Upper lobe of right lung (tissue), 1 donor: ENCODE measurements around the gene IKZF4. TPM values are rescaled to one million over a fixed set of nuclear protein-coding genes. Genes with fewer than 3 reads are reported as not detected.
"Not testable (repeated sequence)": the region's sequence is repeated elsewhere in the genome, so short reads cannot be mapped to it uniquely, and the experiment has no call there.

Experiments used
- ATAC-seq: fragments of 200-7000 bp; cut with Tn5 transposase; one replicate; pipeline ENCODE4 v1.9.1; 2020; ENCODE audit warnings: mild to moderate bottlenecking, moderate library complexity
- DNase-seq: peaks from one replicate; pipeline ENCODE4 v3.0.0-alpha.2; 2020
- H3K27ac ChIP-seq: fragments of 200-600 bp; one replicate; pipeline ENCODE4 v1.8.0; 2022
- H3K27me3 ChIP-seq: fragments of 200-600 bp; one replicate; pipeline ENCODE4 v1.8.0; 2022; ENCODE audit warnings: mild to moderate bottlenecking
- H3K36me3 ChIP-seq: fragments of 200-600 bp; one replicate; pipeline ENCODE4 v1.8.0; 2022
- H3K4me1 ChIP-seq: fragments of 200-600 bp; one replicate; pipeline ENCODE4 v1.8.0; 2022
- H3K4me3 ChIP-seq: fragments of 200-600 bp; one replicate; pipeline ENCODE4 v1.8.0; 2022; ENCODE audit warnings: mild to moderate bottlenecking
- H3K9me3 ChIP-seq: fragments of 200-600 bp; one replicate; pipeline ENCODE4 v1.8.0; 2022
- intact Hi-C: fragments of 100-400 bp; cut with DNase I; formaldehyde crosslinking; loops from one replicate; pipeline ENCODE4 v1.11.0; 2022
- total RNA-seq: library from RNA; stranded (reverse); fragmentation: NEBNext Ultra II Directional; extraction: Animal tissue kit (Norgen Biotek cat#: 25700); gene quantifications from one replicate; pipeline ENCODE4 v1.2.1, GENCODE V29; 2021
- TF ChIP-seq, protein P1 (sequence below): fragments of 200-600 bp; IDR thresholded peaks from one replicate; pipeline ENCODE4 v1.8.0; 2022; ENCODE audit warnings: antibody characterized with exemption
- donor health status: DM: no; HTN: yes; CAD: no; lungs with severe emphysema.

Gene IKZF4
- total RNA-seq, 1 donor from 2014 or later = 10.5 TPM

DNA sequence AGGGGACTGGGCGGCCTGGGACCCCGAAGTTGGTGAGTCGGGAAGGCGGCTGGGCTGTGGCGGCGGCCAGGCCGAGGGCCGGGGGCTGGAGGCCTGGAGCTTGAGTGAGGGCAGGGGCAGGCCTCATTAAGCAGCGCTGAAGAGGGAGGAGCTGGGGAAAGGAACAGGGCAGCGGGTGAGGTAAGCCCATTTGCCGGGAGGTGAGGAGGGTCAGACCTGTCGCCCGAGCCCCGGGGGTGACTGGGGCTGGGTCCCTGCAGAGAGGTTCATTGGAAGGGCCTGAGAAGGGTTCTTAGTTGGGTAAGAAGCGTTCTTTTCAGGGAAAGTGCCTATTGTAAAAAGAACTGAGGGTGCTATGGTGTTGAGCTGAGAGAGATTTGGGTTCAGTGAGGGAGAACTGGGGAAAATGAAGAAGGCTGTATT lies 46.5 kb upstream of the IKZF4 start:
- Histone ChIP-seq H3K27ac (peak overlapping the region; percentile 96), H3K36me3 (peaks cover 6% of the 10 kb centered on the region), H3K4me3 (peak overlapping the region; percentile 93), H3K9me3 (no peaks in the 10 kb centered on the region), H3K4me1 (peaks cover 33% of the 10 kb centered on the region), H3K27me3 (no peaks in the 10 kb centered on the region)
- TF ChIP-seq, protein P1, sequence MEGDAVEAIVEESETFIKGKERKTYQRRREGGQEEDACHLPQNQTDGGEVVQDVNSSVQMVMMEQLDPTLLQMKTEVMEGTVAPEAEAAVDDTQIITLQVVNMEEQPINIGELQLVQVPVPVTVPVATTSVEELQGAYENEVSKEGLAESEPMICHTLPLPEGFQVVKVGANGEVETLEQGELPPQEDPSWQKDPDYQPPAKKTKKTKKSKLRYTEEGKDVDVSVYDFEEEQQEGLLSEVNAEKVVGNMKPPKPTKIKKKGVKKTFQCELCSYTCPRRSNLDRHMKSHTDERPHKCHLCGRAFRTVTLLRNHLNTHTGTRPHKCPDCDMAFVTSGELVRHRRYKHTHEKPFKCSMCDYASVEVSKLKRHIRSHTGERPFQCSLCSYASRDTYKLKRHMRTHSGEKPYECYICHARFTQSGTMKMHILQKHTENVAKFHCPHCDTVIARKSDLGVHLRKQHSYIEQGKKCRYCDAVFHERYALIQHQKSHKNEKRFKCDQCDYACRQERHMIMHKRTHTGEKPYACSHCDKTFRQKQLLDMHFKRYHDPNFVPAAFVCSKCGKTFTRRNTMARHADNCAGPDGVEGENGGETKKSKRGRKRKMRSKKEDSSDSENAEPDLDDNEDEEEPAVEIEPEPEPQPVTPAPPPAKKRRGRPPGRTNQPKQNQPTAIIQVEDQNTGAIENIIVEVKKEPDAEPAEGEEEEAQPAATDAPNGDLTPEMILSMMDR = no peak
- peak; percentile 53 for ATAC-seq
- intact Hi-C loops = no loop called here
- DNase-seq = peak; percentile 84

DNA sequence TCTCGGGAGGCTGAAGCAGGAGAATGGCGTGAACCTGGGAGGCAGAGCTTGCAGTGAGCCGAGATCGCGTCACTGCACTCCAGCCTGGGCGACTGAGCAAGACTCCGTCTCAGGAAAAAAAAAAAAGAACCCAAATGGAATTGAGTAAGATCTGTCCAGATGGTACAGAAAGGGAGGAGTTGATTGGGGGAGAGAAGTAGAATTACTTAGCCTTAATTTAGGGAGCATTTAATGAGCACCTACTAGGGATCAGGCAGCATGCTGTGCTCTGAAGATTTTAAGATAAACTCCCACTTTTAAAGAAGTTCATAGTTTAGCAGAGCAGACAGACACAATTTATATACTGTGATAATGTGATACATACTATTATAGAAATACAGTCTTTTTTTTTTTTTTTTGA lies 42.5 kb upstream of the IKZF4 start:
- TF ChIP-seq, protein P1 = no peak
- Histone ChIP-seq H3K27me3 (no peaks in the 10 kb centered on the region), H3K9me3 (no peaks in the 10 kb centered on the region), H3K36me3 (peaks cover 25% of the 10 kb centered on the region), H3K4me3 (no peak overlapping the region), H3K4me1 (peaks cover 35% of the 10 kb centered on the region), H3K27ac (peak overlapping the region; percentile 15)
- no peak for ATAC-seq
- intact Hi-C loops = no loop called here
- DNase-seq = no peak

DNA sequence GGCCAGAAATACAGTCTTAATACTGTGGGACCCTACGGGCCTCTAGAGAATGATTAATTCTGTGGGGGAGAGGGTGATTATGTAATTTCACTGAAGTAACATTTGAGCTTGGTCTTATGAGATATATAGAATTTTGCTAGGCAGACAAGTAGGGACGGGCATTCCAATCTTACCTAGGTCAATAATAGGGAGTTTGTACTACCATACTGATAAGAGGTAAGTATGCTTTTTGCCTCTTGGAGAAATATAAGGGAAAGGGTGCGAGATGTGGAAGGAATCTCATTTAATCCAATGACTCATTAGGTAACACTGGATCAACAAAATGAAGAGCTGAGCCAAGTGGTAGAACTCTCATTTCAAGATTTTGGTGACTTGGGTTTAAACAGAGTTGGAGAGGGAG lies 41.8 kb upstream of the IKZF4 start:
- ATAC-seq (peak; percentile 8), DNase-seq (no peak)
- TF ChIP-seq, protein P1 = no peak
- H3K4me3 ChIP-seq = no peak overlapping the region
- peak overlapping the region; percentile 15 for H3K27ac ChIP-seq
- no peaks in the 10 kb centered on the region for H3K27me3 ChIP-seq
- H3K4me1 ChIP-seq = peaks cover 36% of the 10 kb centered on the region
- intact Hi-C loops = no loop called here
- peaks cover 32% of the 10 kb centered on the region for H3K36me3 ChIP-seq
- no peaks in the 10 kb centered on the region for H3K9me3 ChIP-seq

DNA sequence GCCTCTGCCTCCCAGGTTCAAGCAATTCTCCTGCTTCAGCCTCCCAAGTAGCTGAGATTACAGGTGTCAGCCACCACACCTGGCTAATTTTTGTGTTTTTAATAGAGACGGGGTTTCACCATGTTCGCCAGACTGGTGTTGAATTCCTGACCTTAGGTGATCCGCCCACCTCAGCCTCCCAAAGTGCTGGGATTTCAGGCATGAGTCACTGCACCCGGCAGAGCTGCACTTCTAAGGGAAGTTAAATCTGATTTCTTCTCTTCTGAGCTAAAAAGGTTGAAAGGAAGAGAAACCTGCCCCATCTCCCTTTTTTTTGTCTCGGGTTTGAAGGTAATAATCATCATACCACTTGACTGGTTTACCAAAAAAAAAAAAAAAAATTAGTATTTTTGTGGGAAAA lies 39.0 kb upstream of the IKZF4 start:
- DNase-seq, H3K27me3 ChIP-seq, H3K9me3 ChIP-seq, H3K4me3 ChIP-seq, H3K27ac ChIP-seq, intact Hi-C loops: not testable (repeated sequence)
- H3K36me3 ChIP-seq = peaks cover 49% of the 10 kb centered on the region
- peaks cover 18% of the 10 kb centered on the region for H3K4me1 ChIP-seq
- peak; percentile 15 for ATAC-seq

DNA sequence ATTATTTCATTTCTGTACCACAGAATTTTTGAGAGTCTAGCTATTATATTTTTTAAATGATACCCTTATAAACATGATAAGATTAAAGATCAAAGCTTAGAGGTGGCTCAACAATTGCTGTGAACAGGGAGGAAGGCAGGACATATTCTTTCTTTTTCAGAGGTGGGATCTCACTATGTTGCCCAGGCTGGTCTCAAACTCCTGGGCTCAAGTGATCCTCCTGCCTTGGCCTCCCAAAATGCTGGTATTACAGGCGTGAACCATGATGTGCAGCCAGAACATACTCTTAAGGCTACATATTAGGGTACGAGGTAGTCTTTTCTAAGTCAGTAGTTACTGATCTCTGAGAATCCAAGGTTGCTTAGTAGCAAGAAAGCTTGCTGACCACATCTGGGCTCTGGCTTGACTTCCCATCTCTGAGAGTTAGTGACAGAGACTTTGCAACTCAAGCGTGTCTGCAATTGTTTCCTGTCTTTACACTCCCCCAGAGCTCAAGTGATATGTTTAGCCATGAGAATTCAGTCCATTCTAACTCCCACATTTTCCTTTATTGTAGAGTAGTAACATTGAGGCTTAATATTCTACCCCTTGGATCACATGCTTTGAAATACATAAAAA lies 38.4 kb upstream of the IKZF4 start:
- peak; percentile 77 for ATAC-seq
- H3K27ac ChIP-seq = no peak overlapping the region
- H3K27me3 ChIP-seq = no peaks in the 10 kb centered on the region
- intact Hi-C loops = no loop called here
- H3K9me3 ChIP-seq = no peaks in the 10 kb centered on the region
- H3K4me3 ChIP-seq = no peak overlapping the region
- TF ChIP-seq, protein P1 = no peak
- peaks cover 54% of the 10 kb centered on the region for H3K36me3 ChIP-seq
- no peak for DNase-seq
- peaks cover 15% of the 10 kb centered on the region for H3K4me1 ChIP-seq

DNA sequence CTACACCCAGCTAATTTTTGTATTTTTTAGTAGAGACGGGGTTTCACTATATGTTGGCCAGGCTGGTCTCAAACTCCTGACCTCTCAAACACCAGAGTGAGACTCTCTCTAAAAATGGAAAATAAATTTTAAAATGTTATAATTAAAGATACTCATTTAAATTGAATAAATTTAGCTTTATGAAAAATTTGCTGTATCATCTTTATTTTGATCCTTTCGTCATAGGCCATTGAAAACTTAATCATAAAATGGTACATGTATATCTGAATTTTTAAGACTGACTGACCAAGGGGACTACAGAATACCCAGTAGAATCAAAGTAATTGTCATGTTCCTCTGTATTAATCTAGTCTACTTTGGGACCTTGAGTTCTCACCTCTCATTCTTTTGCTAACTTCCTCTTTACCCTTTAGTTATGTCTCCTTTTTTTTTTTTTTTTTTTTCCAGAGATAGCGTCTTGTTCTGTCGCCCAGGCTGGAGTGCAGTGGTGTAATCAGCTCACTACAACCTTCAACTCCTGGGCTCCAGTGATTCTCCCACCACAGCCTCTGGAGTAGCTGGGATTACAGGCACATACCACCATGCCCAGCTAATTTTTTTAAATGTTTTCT lies 37.5 kb upstream of the IKZF4 start:
- Histone ChIP-seq H3K27ac (no peak overlapping the region), H3K4me1 (peaks cover 11% of the 10 kb centered on the region), H3K36me3 (peaks cover 63% of the 10 kb centered on the region), H3K27me3 (no peaks in the 10 kb centered on the region), H3K9me3 (no peaks in the 10 kb centered on the region), H3K4me3 (no peak overlapping the region)
- no peak for DNase-seq
- intact Hi-C loops = no loop called here
- no peak for ATAC-seq
- TF ChIP-seq, protein P1 = no peak
